A673 (cell line): Measurements from ENCODE around the gene DUOXA2.

Source experiments
- EZH2 ChIP-seq: fragments of 200-600 bp; sonication (generic); IDR thresholded peaks from 2 replicates; pipeline ENCODE4 v1.6.1; 2017; ENCODE audit warnings: borderline replicate concordance, low read depth, mild to moderate bottlenecking, mixed read lengths, antibody characterized with exemption, low read length; ENCODE audit not compliant: poor library complexity, severe bottlenecking
- TF ChIP-seq, protein P1 (sequence below): fragments of 300-800, 200-600 bp; sonication (generic); conservative IDR thresholded peaks from 2 replicates; pipeline ENCODE4 v1.5.1; 2017; ENCODE audit warnings: low read depth, mild to moderate bottlenecking, antibody characterized with exemption, low read length, moderate library complexity, mixed read lengths

DNA sequence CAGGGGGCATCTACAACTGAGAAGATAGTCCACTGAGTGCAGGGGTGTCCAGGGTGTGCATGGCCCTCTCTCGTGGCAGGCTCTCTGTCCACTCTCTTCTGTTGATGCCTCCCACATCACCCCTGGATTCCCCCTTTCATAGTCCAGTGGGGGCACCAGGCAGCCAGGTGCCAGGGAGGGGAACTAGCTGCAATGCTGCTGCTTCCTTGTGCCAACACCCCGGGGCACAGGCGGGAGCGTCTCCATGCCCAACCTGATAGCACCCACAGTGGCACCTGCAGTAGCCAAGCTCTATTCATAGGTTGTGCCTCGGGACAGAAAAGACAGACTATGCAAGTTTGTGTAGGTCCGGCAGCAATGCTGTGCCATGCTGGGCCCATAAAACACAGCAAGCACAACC, 11.9 kb upstream of the DUOXA2 start:
- TF ChIP-seq, protein P1, sequence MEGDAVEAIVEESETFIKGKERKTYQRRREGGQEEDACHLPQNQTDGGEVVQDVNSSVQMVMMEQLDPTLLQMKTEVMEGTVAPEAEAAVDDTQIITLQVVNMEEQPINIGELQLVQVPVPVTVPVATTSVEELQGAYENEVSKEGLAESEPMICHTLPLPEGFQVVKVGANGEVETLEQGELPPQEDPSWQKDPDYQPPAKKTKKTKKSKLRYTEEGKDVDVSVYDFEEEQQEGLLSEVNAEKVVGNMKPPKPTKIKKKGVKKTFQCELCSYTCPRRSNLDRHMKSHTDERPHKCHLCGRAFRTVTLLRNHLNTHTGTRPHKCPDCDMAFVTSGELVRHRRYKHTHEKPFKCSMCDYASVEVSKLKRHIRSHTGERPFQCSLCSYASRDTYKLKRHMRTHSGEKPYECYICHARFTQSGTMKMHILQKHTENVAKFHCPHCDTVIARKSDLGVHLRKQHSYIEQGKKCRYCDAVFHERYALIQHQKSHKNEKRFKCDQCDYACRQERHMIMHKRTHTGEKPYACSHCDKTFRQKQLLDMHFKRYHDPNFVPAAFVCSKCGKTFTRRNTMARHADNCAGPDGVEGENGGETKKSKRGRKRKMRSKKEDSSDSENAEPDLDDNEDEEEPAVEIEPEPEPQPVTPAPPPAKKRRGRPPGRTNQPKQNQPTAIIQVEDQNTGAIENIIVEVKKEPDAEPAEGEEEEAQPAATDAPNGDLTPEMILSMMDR: no peak
- no peak for TF ChIP-seq EZH2
